Right renal pelvis (tissue), 4 donors: ENCODE data around the gene SPATA7. TPM values are rescaled to one million over a fixed set of nuclear protein-coding genes. Genes with fewer than 3 reads are reported as not detected.

Experiments
- DNase-seq, 4 donors: peaks; one replicate each; pipeline ENCODE4 v3.0.0-alpha.2; 2013; ENCODE audit warnings: low read depth in 4 of 4, low spot score in 3 of 4, missing footprints in 1 of 4
- polyA plus RNA-seq, 4 donors: library from polyadenylated mRNA; unstranded; fragments of 120-200 nt; gene quantifications; one replicate each; pipeline ENCODE4 v1.2.1, GENCODE V29; 2013; ENCODE audit not compliant: insufficient read length in 4 of 4

The SPATA7 gene
- polyA plus RNA-seq, 4 donors: 24.1 to 29.4 (median 27.0) TPM

- no peak for DNase-seq
These were observed 25.6 kb downstream of the SPATA7 start for GRCh38 chr14:88411039-88411438.

GRCh38 chr14:88417594-88417993, 32.1 kb downstream of the SPATA7 start:
- DNase-seq: no peak

GRCh38 chr14:88420187-88420586, 34.7 kb downstream of the SPATA7 start:
- DNase-seq: no peak

- DNase-seq: no peak
These were observed 35.8 kb downstream of the SPATA7 start for GRCh38 chr14:88421286-88421685.

GRCh38 chr14:88422047-88422446, 36.6 kb downstream of the SPATA7 start:
- DNase-seq: no peak

- no peak for DNase-seq
These were observed 37.6 kb downstream of the SPATA7 start for GRCh38 chr14:88422919-88423650.

- DNase-seq: no peak
These were observed 39.1 kb downstream of the SPATA7 start for GRCh38 chr14:88424573-88424972.

GRCh38 chr14:88426271-88426670, 40.8 kb downstream of the SPATA7 start:
- no peak for DNase-seq

- DNase-seq: no peak
These were observed 45.5 kb downstream of the SPATA7 start for GRCh38 chr14:88430976-88431375.

- no peak for DNase-seq
These were observed 52.2 kb downstream of the SPATA7 start for GRCh38 chr14:88437658-88438057.

- DNase-seq: no peak
These were observed 53.6 kb downstream of the SPATA7 start for GRCh38 chr14:88439088-88439487.

GRCh38 chr14:88452231-88452630, 66.8 kb downstream of the SPATA7 start:
- DNase-seq: no peak

- no peak for DNase-seq
These were observed 69.4 kb downstream of the SPATA7 start for GRCh38 chr14:88454886-88455285.

- no peak for DNase-seq
These were observed 77.9 kb downstream of the SPATA7 start for GRCh38 chr14:88463318-88463717.

- DNase-seq: no peak
These were observed 82.9 kb downstream of the SPATA7 start for GRCh38 chr14:88468406-88468805.

- no peak for DNase-seq
These were observed 85.3 kb downstream of the SPATA7 start for GRCh38 chr14:88470542-88471440.

- no peak for DNase-seq
These were observed 88.3 kb downstream of the SPATA7 start for GRCh38 chr14:88473791-88474190.

GRCh38 chr14:88476214-88476774, 90.8 kb downstream of the SPATA7 start:
- no peak for DNase-seq

GRCh38 chr14:88476825-88477224, 91.4 kb downstream of the SPATA7 start:
- DNase-seq: no peak

- DNase-seq: no peak
These were observed 92.2 kb downstream of the SPATA7 start for GRCh38 chr14:88477513-88478250.

GRCh38 chr14:88478931-88479330, 93.5 kb downstream of the SPATA7 start:
- DNase-seq: no peak
